Endothelial cell of umbilical vein (primary cell): ENCODE measurements around the gene EPB41L1. TPM values are rescaled to one million over a fixed set of nuclear protein-coding genes. Genes with fewer than 3 reads are reported as not detected.

Experiments
- BruUV-seq: library from RNA; stranded (reverse); fragments of 400-500 nt; replicated peaks from 2 replicates; lab custom pipeline; 2021; lab: Mats Ljungman, UMichigan
- CTCF ChIA-PET: fragments of 300-600, 350-600 bp; sonication (Branson Sonifier 250); formaldehyde crosslinking; loops from one replicate; lab custom pipeline; 2021; ENCODE audit warnings: antibody characterized with exemption, inconsistent platforms; lab: Charles Lee
- POLR2A ChIA-PET: fragments of 300-600, 350-600 bp; sonication (Branson Sonifier 250); formaldehyde crosslinking; loops from one replicate; lab custom pipeline; 2021; ENCODE audit warnings: antibody characterized with exemption, inconsistent platforms; lab: Charles Lee
- DNase-seq: peaks from one replicate; pipeline ENCODE4 v3.0.0-alpha.2; 2011; ENCODE audit warnings: low read depth, low spot score
- FAIRE-seq: peaks from 2 replicates; lab custom pipeline; 2011; peaks lifted over from hg19 to GRCh38; lab: Jason Lieb, UNC
- H2AFZ ChIP-seq: 2 replicates; pipeline ENCODE4 v1.6.0; 2012; ENCODE audit warnings: low read depth, low read length, control low read depth, inconsistent platforms
- H3K27ac ChIP-seq: 2 replicates; pipeline ENCODE4 v1.5.1; 2011; ENCODE audit warnings: low read depth, mild to moderate bottlenecking, control low read depth, low read length, moderate library complexity; ENCODE audit not compliant: insufficient read depth
- H3K27me3 ChIP-seq, 2 experiments: 2 replicates each; pipeline versions ENCODE4 v1.6.0 to v1.6.1; 2011; ENCODE audit warnings: low read length in 2 of 2, mixed read lengths in 1 of 2; ENCODE audit not compliant: control insufficient read depth in 2 of 2, insufficient read depth in 2 of 2
- H3K36me3 ChIP-seq, 2 experiments: 2 replicates in 1 of 2; 3 replicates in 1 of 2; pipeline ENCODE4 v1.5.1; 2011; ENCODE audit warnings: low read length in 2 of 2, mild to moderate bottlenecking in 1 of 2, moderate library complexity in 1 of 2; ENCODE audit not compliant: control insufficient read depth in 2 of 2, insufficient read depth in 2 of 2; ENCODE audit errors: extremely low read depth in 1 of 2
- H3K4me1 ChIP-seq: 3 replicates; pipeline ENCODE4 v1.5.1; 2011; ENCODE audit warnings: mild to moderate bottlenecking, low read length; ENCODE audit not compliant: control insufficient read depth, insufficient read depth; ENCODE audit errors: extremely low read depth
- H3K4me2 ChIP-seq: 2 replicates; pipeline ENCODE4 v1.6.1; 2011; ENCODE audit warnings: low read length, control low read depth, mixed read lengths; ENCODE audit not compliant: insufficient read depth
- H3K4me3 ChIP-seq, 3 experiments: fragments of 200-600 bp in 1 of 3; sonication (generic), shearing (Covaris generic) in 1 of 3; replicated peaks in 1 of 3; 2 replicates each; pipeline ENCODE4 v1.5.1; 2011 to 2016; ENCODE audit warnings: control low read depth in 3 of 3, low read length in 3 of 3, mild to moderate bottlenecking in 2 of 3, inconsistent platforms in 1 of 3, low read depth in 1 of 3, moderate library complexity in 1 of 3; ENCODE audit not compliant: insufficient read depth in 1 of 3
- H3K79me2 ChIP-seq: 2 replicates; pipeline ENCODE4 v1.6.0; 2012; ENCODE audit warnings: low read length, inconsistent platforms; ENCODE audit not compliant: control insufficient read depth, insufficient read depth
- H3K9ac ChIP-seq: replicated peaks from 2 replicates; pipeline ENCODE3; 2011; ENCODE audit warnings: low read length, control low read depth; ENCODE audit not compliant: insufficient read depth; ENCODE audit errors: extremely low read depth
- H3K9me1 ChIP-seq: replicated peaks from 3 replicates; pipeline ENCODE4 v1.6.0; 2011; ENCODE audit warnings: mild to moderate bottlenecking, low read length; ENCODE audit not compliant: control insufficient read depth, insufficient read depth; ENCODE audit errors: extremely low read depth
- H3K9me3 ChIP-seq: replicated peaks from 2 replicates; pipeline ENCODE4 v1.5.1; 2012; ENCODE audit warnings: low read length, inconsistent platforms; ENCODE audit not compliant: control insufficient read depth, insufficient read depth
- H4K20me1 ChIP-seq: replicated peaks from 2 replicates; pipeline ENCODE3; 2011; ENCODE audit warnings: mild to moderate bottlenecking, low read length; ENCODE audit not compliant: control insufficient read depth, insufficient read depth; ENCODE audit errors: extremely low read depth
- CTCF ChIP-seq, 2 donors: IDR thresholded peaks; 1 replicate in 1 of 2; 2 replicates in 1 of 2; pipeline ENCODE4 v1.5.1; 2011; ENCODE audit warnings: low read length in 2 of 2, mild to moderate bottlenecking in 2 of 2, moderate library complexity in 2 of 2, control low read depth in 1 of 2, inconsistent platforms in 1 of 2, low read depth in 1 of 2; ENCODE audit not compliant: insufficient read depth in 1 of 2; ENCODE audit errors: extremely low read depth in 1 of 2
- EZH2 ChIP-seq: IDR thresholded peaks from 2 replicates; pipeline ENCODE4 v1.6.1; 2012; ENCODE audit warnings: borderline replicate concordance, low read depth, mild to moderate bottlenecking, moderate library complexity, low read length, inconsistent platforms; ENCODE audit not compliant: severe bottlenecking
- FOS ChIP-seq: IDR thresholded peaks from 2 replicates; pipeline ENCODE4 v1.6.1; 2011; ENCODE audit warnings: mild to moderate bottlenecking, low read length, moderate library complexity, borderline replicate concordance; ENCODE audit not compliant: insufficient read depth
- GATA2 ChIP-seq: IDR thresholded peaks from 2 replicates; pipeline ENCODE4 v1.7.0; 2011; ENCODE audit warnings: low read depth, mild to moderate bottlenecking, moderate library complexity, mixed read lengths, low read length; ENCODE audit not compliant: insufficient read length, insufficient read depth
- JUN ChIP-seq: IDR thresholded peaks from 2 replicates; pipeline ENCODE4 v1.6.1; 2011; ENCODE audit warnings: borderline replicate concordance, low read depth; ENCODE audit not compliant: insufficient read length, insufficient read depth
- MAX ChIP-seq: IDR thresholded peaks from 2 replicates; pipeline ENCODE4 v1.6.1; 2011; ENCODE audit not compliant: insufficient read depth, insufficient read length
- MYC ChIP-seq: IDR thresholded peaks from one replicate; pipeline ENCODE4 v1.6.1; 2011; ENCODE audit warnings: mild to moderate bottlenecking, low read depth, low read length
- POLR2A ChIP-seq: IDR thresholded peaks from 2 replicates; pipeline ENCODE4 v1.6.1; 2012; ENCODE audit warnings: low read depth, mild to moderate bottlenecking, control low read depth, low read length
- POLR2AphosphoS5 ChIP-seq: IDR thresholded peaks from 2 replicates; pipeline ENCODE4 v1.6.1; 2012; ENCODE audit warnings: low read depth, mild to moderate bottlenecking, control low read depth, low read length, moderate library complexity; ENCODE audit not compliant: insufficient read depth
- dilution Hi-C: fragments of 300-500 bp; cut with MboI; formaldehyde crosslinking; loops from one replicate; pipeline ENCODE4 v1.15.0; 2019; ENCODE audit warnings: low sequenced_read_pairs; ENCODE audit not compliant: extremely low pct_ligation_motif_present
- intact Hi-C: fragments of 100-400 bp; cut with micrococcal nuclease; formaldehyde crosslinking; loops from one replicate; pipeline ENCODE4 v1.10.0; 2022
- polyA plus RNA-seq, 4 experiments: library from polyadenylated mRNA; depleted of rRNA in 3 of 4; stranded (reverse) in 3 of 4; unstranded in 1 of 4; fragments of >200 nt; gene quantifications; 2 replicates each; pipeline versions ENCODE4 v1.2.1 to v1.2.3, GENCODE V29; 2011 to 2012; ENCODE audit warnings: missing spikeins in 1 of 4
- total RNA-seq: library from RNA; stranded (reverse); gene quantifications from 2 replicates; pipeline ENCODE4 v1.2.3, GENCODE V29; 2021

Gene EPB41L1
- total and polyA plus RNA-seq, 2 donors (not counting 3 experiments of a cell fraction or from before 2014, with no cell fraction given): 6.1 to 12.2 TPM

- H3K4me1 ChIP-seq: peaks cover 7% of the 10 kb centered on the region
- H3K36me3 ChIP-seq: no peaks in the 10 kb centered on the region
- dilution Hi-C loops: no loop called here
- intact Hi-C loops: no loop called here
- H3K9me3 ChIP-seq: no peaks in the 10 kb centered on the region
- CTCF ChIA-PET: interaction anchor here (0.6 to 4.5 kb wide), 4 partner anchors 13 to 26 kb away, joined by 3 to 27 read pairs (median 3); no protein-coding TSS in a partner anchor
- no peaks in the 10 kb centered on the region for H3K9me1 ChIP-seq
- no peak overlapping the region for H3K9ac ChIP-seq
- H3K4me2 ChIP-seq: no peak overlapping the region
- FAIRE-seq (peak; percentile 70), DNase-seq (peak; percentile 52)
- H3K27me3 ChIP-seq: no peaks in the 10 kb centered on the region
- H2AFZ ChIP-seq: no peak overlapping the region
- no peak for TF ChIP-seq POLR2A
- no peak for TF ChIP-seq POLR2AphosphoS5
- TF ChIP-seq JUN: peak; percentile 21
- POLR2A ChIA-PET: no interaction called here
- H3K79me2 ChIP-seq: no peaks in the 10 kb centered on the region
- H3K27ac ChIP-seq: peak overlapping the region; percentile 24
- H3K4me3 ChIP-seq: no peak overlapping the region
- no peaks in the 10 kb centered on the region for H4K20me1 ChIP-seq
- no TSS peak for BruUV-seq
These were observed 27.5 kb downstream of the EPB41L1 start for GRCh38 chr20:36181934-36182603.

- H3K36me3 ChIP-seq: no peaks in the 10 kb centered on the region
- intact Hi-C loops (no loop called here), dilution Hi-C loops (no loop called here)
- no peak overlapping the region for H2AFZ ChIP-seq
- no peak overlapping the region for H3K9ac ChIP-seq
- no peaks in the 10 kb centered on the region for H3K9me1 ChIP-seq
- ChIA-PET POLR2A (no interaction called here), CTCF (interaction anchor here (0.6 to 4.5 kb wide), 3 partner anchors 13 to 26 kb away, joined by 3 to 27 read pairs (median 3); no protein-coding TSS in a partner anchor)
- TF ChIP-seq CTCF (IDR thresholded peaks at IDR 0.05; ENCODE audit: extremely low read depth in 1 of 2, insufficient read depth in 1 of 2, low read depth in 1 of 2, low read length in 2 of 2): no peak
- TF ChIP-seq MYC: no peak
- no peak for TF ChIP-seq JUN
- TF ChIP-seq EZH2: no peak
- no peak for TF ChIP-seq MAX
- no peak for TF ChIP-seq GATA2
- no peak for TF ChIP-seq POLR2AphosphoS5
- no peak for TF ChIP-seq FOS
- no peak for TF ChIP-seq POLR2A
- no peak for DNase-seq
- H3K4me2 ChIP-seq: no peak overlapping the region
- H3K79me2 ChIP-seq: no peaks in the 10 kb centered on the region
- H3K27ac ChIP-seq: peak overlapping the region; percentile 24
- no TSS peak for BruUV-seq
- H3K27me3 ChIP-seq: no peaks in the 10 kb centered on the region
- H3K4me1 ChIP-seq: peaks cover 7% of the 10 kb centered on the region
- no peaks in the 10 kb centered on the region for H4K20me1 ChIP-seq
- H3K4me3 ChIP-seq: no peak overlapping the region
- H3K9me3 ChIP-seq: no peaks in the 10 kb centered on the region
- FAIRE-seq: no peak
These were observed 28.1 kb downstream of the EPB41L1 start for GRCh38 chr20:36182604-36183154.
